T follicular helper cell (primary cell): ENCODE measurements around the gene NR2E1.

Experiments used
- DNase-seq: peaks from one replicate; pipeline ENCODE4 v3.0.0-alpha.2; 2020; ENCODE audit warnings: low read depth

Gene NR2E1

DNA sequence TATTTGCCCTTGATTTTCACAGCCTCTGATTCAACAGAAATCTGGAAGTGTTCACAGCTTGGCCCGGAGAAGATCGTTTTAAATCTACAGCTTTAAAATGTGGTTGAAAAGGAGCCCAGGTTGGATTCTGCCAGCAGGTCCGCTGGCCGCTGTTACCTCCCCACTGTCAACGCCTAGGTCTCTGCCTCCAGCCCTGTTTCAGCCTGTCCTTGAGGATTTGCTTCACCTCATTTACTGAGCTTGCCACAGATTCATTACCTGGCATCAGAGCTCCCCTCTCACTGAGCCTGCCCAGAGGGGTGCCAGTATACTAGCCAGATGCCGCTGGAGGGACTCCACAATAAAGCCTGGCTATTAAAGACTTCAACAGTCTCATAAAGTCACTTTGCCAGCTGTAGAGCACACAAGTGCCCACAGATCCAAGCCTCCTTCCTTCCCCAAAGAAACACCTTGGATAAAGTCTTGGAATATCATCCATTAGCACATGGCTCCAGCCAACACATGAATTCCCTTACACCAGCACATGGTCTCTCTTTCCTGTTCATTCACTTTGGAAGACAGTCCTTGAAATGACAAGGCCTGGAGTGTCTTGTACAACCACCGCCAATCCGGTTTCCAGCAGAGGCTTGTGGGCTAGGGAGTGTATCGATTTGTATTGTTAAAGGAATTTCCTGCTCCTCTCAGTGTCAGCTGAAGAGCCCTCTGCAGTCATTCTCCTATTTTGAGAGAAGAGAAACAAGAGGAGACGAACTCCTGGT is 9.5 kb upstream of the NR2E1 start:
- DNase-seq = no peak

DNA sequence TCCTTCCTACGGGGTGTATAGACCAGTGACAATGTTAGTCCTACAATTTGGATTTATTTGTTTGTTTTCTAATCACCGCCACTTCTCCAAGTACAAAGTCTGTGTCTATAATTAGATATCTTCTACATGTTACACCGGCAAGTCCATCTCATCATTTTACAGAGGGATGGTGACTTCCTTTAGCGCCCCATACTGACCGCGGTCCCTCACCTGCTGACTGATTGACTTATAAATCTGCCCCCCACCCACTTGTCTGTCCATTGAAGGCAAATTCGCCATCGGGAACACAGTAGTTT is 8.9 kb upstream of the NR2E1 start:
- DNase-seq = no peak

DNA sequence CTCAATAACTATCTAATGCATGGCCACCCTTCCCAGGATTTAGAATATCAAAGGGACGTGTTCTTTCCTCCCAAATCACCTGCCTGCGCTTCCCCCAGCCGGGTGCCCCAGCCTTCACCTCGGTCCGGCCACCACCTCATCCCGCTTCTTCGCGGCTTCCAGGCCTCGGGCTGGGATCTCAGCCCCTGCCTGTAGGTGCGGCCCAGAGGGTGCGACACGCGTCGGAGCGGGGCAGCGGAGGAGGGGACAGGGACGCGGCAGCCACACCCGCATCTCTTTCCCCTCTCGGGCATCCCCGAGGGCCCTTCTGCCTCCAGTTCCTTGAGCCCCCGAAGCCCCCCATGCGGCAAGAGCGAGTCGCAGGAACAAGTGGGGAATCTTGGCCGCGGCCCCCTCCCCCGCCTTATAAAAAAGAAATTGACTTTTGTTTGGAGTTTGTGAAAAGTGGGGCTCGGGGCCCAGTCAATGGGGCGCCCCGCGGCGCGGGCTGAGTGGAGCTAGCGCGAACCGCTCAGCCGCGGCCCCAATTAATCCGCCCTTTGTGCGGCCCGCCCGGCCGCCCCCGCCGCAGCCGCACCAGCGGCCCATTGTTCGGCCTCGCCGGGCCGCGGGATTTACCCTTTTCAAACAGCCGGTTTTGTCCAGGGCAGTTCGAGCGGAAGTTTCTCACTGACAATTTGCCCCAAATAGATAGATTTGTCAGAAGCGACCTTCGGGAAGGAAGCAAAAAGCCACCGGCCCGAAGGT is 8.4 kb upstream of the NR2E1 start:
- no peak for DNase-seq

DNA sequence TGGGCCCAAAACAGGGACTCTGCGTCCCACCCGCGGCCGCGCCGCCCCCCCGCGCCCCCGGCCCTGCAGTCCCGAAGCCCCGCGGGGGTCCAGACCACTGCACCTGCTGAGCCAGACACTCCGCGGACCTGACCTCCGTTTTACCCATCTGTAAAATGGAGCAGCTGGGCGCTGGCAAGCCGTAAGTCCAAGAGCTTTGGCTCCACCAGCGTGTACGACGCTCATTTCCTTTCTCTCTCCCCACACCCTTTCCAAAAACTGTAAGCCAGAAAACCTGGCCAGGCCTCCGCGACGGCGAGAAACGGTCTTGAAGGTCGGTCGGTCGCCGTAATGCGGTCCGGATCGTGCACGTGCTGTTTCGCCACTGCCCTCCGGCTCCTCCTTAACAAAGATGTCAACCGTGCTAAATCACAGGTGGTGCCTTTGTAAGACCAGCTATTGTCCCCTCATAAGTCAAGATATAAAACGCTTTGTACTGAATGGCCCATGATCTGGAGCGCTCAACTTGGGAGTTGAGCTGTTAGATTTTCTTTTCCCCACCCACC is 7.8 kb upstream of the NR2E1 start:
- DNase-seq = no peak

DNA sequence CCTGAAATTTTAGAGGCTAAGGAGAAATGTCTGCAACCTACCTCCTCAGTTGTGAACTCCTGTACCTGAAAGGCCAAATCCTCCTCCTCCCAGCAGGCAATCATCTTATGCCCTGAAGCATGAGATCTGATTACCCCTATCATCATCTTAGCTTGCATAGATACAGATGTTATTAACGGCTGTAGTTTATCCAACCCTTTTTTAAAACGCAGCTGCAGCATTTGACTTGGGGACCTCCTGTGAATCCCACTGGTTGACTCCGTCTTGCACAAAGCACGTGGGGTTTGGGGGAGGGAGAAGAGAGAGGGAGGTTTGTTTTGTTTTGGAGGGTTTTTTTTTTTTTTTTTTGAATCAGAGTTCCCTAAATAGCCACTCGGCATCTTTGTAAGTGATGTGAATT is 5.8 kb upstream of the NR2E1 start:
- no peak for DNase-seq

DNA sequence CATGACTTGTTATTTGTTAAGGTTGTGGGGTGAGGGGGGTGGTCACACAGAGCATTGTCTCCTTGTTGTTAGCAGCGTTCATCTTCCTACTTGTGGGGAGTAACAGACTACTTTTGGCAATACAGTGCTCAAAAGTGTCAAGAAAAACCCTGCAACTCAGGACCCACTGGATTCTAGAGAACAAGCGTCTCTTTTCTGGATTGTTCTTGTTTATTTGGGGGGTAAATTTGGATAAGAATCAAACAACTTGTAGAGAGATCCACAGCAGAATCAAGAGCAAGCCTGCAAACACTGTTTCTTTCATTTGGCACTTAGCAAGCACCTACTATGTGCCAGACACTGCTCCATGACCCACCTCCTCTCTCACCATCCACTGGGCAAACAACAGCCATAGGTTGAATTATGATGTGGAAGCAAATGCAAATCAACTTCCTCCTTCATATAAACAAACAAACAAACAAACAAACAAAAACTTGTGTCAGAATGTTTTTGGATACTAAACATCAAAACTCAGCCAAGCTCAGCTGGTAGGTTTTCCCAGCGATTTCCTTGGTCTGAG is 4.0 kb upstream of the NR2E1 start:
- no peak for DNase-seq

DNA sequence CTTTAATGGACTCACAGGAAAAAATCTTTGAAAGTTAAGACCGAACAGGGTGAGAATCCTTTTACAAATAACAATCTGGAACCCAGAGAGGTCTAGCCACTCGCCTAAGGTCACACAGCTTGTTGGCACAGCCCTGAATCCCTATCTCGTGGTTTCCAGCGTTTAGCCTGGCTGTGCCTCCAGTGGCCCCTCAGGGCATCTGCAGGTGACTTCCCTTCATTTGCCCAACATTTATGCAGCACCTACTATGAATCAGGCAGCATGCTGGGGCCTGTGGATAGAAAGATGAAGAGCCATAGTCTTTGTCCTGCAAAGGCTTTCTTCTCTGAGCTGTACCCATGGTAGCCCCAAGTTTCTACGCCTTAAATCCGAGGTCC is 2.6 kb upstream of the NR2E1 start:
- no peak for DNase-seq

DNA sequence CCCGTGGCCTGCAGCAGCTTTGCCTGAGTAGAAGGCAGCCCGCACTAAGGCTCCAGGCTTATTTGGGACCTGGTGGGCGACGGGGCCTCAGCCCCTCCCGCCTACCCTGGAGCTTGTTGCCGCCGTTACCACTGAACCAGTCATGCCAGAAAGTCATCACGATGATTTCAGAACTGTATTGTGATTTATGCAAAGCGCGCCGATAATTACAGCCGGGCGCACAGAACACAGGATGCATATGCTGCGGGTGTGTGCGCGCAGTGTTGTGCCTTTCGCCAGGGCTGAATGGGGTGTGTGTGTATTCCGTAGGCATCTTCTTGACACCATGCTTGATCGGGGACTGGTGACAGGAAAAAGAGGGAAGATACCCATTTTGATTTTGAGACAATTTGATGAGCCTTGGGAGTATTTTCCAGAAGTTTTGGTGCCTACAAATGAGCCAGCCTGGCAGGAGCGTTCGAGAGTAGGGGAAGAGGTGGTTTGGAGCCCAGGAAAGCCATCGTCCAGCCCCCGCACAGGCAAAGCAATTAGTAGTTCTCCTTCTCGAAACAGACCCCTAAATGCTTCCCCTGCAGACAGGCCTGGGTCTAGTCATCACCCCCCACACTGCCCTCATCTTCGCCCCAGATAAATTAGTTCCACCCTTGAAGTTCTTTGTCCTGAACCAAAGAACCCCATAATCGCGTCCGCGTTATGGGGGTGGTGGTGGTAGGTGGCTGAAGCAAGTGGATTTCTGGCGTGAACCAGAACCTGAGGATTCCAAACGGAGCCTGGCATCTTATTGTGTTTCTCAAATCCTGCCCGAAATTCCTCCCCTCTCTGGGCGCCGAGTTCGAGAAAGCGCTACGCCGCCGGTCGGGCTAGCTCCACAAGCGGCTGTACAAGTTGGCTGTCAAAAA is 1.9 kb upstream of the NR2E1 start:
- no peak for DNase-seq

DNA sequence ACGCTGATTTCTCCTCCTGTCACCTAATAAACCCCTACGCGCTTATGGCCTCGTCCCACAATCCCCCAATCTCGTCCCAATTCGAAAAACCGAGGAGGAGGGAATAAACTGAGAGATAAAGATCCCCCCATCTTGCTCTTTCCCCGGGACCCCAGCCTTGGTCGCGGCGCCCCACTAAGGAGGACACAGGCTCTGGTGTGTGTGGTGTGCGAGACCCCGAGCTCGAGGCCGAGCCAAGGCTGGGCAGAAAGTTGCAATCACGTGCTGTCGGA is 1.3 kb upstream of the NR2E1 start:
- no peak for DNase-seq

DNA sequence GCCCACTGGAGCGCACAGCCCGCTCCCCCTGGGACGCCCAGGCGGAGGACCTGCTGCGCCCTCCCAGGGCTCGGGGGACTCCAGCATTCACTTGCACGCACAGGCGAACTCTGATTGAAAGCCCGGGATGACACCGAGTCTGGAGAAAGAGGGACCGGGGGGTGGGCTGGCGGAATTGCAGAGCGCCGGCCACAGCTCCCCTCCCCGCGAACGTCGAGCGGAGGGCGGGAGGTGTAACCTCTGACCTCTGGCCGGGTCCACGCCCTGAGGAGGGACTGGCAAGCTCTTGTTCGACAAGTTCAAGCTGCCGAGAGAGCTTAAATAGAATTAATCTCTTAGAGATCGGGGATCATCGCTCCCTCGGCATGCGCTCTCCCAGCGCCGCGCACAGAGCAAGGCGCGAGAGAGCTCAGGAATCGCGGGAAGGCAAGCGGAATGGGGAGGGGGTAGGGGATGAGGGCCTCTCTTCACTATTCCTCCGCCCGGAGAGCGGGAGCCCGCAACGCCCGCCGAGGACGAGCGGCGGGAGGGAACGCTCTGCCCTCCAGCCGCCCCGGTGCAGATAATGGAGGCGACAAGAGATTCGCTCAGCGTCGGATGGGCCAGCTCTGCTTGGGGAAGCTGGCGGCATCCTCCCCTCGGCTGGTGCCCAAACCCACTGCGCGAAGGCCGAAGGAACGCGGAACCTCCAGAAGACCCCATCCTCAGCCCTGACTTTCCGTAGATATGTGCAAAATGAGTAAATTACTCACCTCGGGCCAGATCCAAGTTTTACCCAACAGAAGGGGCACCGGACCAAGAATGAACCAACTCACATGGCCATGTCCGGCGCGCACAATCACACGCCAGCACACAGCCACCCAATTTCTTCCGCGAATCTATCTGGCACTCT is 761 bp upstream of the NR2E1 start:
- DNase-seq = no peak

DNA sequence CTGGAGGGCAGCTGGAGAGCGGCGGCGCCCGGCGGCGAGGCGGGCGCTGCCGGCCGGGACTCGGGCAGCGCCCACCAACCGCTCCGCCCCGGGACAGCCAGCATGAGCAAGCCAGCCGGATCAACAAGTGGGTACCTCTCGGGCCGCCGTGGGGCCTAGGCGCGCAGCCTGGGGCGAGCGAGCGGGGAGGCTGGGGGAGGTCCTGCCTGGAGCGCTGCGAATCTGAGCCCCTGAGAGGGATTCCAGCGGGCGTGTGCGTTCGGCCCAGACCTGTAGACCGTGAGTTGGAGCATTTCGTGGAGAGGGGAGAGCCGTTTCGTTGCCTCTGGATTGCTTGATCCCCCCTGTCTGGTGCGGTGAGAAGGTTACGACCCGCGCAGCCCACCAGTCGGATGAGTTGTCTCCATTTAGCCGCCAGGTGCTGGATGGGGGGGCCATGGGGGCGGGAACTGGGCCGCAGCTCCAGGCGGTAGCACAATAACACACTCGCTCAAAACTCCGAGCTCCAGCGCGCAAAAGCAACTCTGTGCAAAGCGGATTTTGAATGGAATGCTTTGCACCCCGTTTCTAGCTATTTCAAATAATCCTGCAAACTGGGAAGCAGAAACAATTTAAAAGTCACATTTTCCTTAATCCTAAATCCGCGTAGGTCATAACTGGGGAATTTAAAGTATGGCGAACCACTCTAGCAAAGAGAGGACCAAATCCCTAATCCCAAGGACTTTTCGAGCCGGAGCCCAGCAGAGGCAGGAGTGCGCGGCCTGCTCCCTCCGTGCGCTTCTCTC is 1.0 kb downstream of the NR2E1 start:
- DNase-seq = no peak

DNA sequence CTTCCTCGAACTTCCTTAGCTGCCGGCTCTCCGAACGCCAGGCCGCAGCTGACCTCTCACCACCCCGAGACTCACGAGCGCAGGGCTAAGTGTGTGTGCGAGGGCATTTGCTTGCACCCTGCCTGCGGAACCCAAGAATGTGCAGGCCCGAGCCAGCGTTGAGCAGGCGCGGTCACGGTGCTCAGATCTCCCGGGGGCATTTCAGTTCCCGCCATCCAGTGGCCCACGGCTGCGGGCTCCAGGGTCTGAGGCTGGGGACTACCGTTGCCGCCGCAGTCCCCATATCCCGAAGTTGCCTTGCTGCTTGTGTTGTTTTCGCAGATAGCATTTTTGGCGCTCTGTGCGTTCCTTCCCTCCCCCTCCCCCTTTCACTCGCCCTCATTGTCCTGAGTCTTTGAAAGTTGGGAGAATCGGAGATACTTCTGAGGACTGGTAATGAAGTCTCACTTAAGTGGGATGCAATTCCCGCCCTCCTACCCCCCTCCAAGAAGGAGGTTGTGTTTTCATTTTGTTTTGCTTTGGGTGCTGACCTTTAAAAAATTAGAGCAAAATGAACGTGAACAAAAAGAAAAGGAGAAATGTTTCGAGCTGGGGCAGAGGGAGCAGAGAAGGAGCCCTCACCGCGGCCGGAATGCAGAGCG is 1.7 kb downstream of the NR2E1 start:
- no peak for DNase-seq

DNA sequence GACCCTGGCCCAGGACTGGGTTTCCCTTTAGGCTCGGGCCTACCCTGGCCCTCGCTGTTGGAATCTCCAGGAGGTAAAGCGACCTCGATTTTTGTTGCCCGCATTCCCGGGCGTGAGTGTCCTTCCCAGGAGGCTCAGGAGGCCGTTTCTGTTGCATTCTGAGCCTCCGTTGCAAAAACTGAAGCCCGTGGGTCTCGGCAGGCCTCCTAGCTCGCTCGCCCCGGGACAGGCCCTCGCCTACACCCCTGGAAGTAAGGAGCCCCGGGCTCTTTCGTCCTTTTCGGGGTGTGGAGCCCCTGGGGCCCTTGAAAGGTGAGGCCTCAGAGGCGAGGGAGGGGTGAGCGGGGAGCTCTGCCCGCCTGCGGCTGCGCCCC is 2.3 kb downstream of the NR2E1 start:
- no peak for DNase-seq

DNA sequence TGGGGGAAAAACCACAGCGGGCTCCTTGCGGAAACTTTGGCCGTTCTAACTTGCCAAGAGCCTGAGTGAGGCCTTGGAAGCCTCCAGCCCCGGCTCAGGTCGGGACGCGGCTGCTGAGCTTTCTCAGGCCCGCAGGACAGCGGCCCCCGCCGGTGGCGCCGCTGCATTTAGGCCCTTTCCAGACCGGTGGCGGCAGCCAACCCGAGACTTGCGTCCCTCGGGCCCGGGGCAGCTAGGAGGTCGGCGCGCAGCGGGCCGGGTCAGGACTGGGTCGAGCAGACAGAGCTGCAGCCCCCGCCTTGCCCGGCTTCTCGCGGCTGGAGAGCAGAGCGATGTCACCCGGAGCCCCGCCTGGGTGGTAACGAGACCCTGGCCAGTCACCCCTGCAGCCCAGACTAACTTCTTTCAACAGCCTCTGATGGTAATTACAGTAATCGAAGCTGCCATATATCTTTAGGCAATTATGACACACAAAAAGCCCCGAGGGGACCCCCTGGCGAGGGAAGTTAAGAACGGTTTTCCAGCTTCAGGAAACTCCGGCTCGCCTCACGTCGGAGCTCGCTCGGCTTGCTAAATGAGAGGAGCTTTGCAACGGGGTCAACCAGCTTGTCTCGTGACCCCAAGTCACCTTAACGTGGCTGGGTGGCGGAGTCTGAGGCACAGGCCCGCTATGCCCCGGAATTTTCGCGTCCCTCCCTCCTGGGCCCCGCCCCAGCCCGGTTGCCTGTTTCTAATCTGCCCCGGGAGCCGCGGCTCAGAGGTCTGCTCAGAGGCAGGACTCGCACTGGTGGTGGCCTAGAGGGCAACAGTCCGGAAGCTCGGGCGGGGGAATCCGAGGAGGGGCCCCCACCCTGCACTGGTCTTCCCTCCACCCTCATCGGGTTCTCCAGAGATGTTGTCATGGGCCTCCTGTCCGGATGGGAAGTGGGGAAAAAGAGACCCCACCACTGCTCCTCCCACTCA is 3.0 kb downstream of the NR2E1 start:
- DNase-seq = no peak

DNA sequence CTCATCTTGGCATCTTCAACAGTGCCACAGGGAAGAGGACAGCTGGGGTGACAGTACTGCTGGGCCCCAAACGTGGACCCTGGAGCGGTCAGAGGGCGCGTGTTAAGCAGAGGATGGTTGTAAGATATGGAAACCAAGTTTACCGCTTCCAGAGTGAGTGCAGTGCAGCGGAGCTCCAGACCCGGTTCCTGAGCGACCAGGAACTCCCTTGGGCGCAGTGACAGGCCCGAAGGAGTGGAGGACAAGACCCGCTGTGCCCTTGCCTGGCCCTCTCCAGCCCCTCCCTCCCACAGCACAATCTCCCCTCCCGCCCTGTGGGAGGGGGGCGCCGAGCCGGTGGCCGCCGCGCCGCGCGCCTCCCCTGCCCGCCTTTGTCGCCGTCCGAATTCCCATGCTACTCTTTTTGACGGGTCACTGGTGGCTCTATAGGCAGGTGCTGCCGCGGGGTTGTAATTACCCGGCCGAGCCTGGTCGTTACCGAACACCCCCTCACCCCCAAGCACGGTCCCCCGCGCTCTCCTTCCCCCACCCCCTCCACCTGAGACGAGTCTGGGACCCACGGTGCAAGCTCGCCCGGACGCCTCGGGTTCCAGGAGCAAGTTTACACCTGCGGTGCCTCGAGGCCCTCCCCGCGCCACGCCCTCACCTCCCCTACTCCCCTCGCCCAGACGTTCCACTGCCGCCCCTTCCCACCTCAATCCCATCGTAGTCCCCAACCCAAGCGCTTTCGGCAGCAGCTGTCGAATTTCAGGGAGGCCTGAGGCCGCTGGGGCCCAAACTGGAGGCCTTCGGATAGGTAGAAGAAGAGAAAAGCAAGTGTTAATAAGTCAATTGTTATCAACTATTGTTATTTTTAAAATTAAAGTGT is 3.9 kb downstream of the NR2E1 start:
- DNase-seq = no peak

DNA sequence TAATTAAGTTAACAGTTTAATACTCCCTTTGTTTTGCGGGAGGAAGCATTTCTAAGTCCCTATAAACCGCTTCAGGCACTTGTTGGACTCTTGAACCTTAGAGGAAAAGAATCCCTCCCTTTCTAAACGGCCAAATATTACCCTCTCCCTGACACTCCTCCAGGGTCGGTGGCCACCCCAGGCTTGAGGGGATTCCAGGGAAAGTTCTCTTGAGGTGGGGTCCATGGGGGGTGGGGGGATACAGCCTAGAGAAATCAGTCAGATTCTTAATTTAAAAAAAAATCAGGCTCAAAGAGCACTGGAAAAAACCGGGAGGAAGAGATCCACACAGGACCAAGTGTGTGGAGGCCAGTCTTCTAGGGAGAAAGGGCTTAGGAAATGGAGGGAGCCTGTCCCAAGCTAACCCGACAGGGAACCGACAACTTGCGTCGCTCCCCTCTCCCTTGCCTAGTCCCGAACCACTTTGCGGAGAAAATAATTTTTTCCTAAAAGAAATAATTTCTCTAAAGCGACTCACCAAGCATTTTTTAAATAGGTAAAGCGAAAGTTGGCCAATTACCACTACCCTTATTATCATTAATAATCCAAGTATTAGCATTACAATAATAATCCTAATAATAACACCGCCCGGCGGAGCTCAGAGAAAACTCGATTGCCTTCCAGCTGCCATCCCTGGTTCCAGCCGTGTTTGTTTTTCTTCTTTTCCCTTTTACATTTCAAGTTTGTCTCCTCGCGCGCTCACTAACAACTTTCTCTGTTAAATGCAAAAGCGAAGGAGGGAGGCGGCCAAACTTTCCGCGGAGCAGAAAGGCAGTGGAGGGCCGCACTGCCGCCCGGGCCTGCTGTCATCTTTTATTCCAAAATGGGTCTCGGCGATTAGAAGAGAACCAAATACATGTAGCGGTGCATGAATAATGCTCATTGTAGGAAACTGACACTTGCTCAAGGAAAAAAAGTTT is 4.8 kb downstream of the NR2E1 start:
- DNase-seq = no peak
